HL-60 (cell line): ENCODE results near the gene SCAMP2.
"Not testable (repeated sequence)": the region's sequence is repeated elsewhere in the genome, so short reads cannot be mapped to it uniquely, and the experiment has no call there.

Experiments
- DNase-seq, 2 experiments: peaks; one replicate each; pipeline ENCODE4 v3.0.0-alpha.2; 2010 to 2020; ENCODE audit warnings: low read depth in 1 of 2, low spot score in 1 of 2
- H3K27ac ChIP-seq: fragments of 250-450 bp; sonication (Bioruptor Pico); replicated peaks from 2 replicates; pipeline ENCODE4 v1.5.1; 2020; ENCODE audit warnings: mild to moderate bottlenecking, moderate library complexity
- H3K27me3 ChIP-seq: fragments of 250-450 bp; sonication (Bioruptor Pico); 2 replicates; pipeline ENCODE4 v1.5.1; 2021; ENCODE audit warnings: mild to moderate bottlenecking, moderate library complexity; ENCODE audit not compliant: insufficient read depth, poor library complexity, severe bottlenecking
- H3K4me3 ChIP-seq: replicated peaks from 2 replicates; pipeline ENCODE4 v1.5.1; 2011; ENCODE audit warnings: mild to moderate bottlenecking, control low read depth, low read length; ENCODE audit not compliant: insufficient read depth
- CTCF ChIP-seq: IDR thresholded peaks from one replicate; pipeline ENCODE4 v1.5.1; 2011; ENCODE audit warnings: low read length, control low read depth, inconsistent platforms; ENCODE audit not compliant: insufficient read depth
- GABPA ChIP-seq: IDR thresholded peaks from 2 replicates; pipeline ENCODE4 v1.6.1; 2012; ENCODE audit warnings: low read depth
- POLR2AphosphoS5 ChIP-seq: IDR thresholded peaks from 2 replicates; pipeline ENCODE4 v1.6.1; 2012; ENCODE audit warnings: low read depth
- REST ChIP-seq: IDR thresholded peaks from 2 replicates; pipeline ENCODE4 v1.6.1; 2012; ENCODE audit warnings: low read depth; ENCODE audit not compliant: insufficient replicate concordance
- SPI1 ChIP-seq: IDR thresholded peaks from 2 replicates; pipeline ENCODE4 v1.6.1; 2012; ENCODE audit warnings: low read depth, mild to moderate bottlenecking, borderline replicate concordance
- long read RNA-seq: library from polyadenylated mRNA; unstranded; transcript quantifications from one replicate; pipeline ENCODE4 v2.0.0, GENCODE V29; 2020

The SCAMP2 gene
- long read RNA-seq, transcript SCAMP2-201 (9 exons, 2,453 nt) = major isoform, 359 of 411 reads
- long read RNA-seq, partial matches to known transcripts = 9 of 411 reads
- long read RNA-seq, other reads (novel, unspliced or antisense) = 42 of 411 reads

- no peak for TF ChIP-seq SPI1
- TF ChIP-seq POLR2AphosphoS5 = peak; percentile 91
- TF ChIP-seq CTCF = no peak
- TF ChIP-seq REST = no peak
- no peak for TF ChIP-seq GABPA
- Histone ChIP-seq H3K27me3 (no peaks in the 10 kb centered on the region), H3K4me3 (peak within 1 kb of the TSS; percentile 84), H3K27ac (peak within 1 kb of the TSS; percentile 95)
- peak; percentile 89 to 96 for DNase-seq
These were observed at the start of gene SCAMP2 for GRCh38 chr15:74873036-74873755. TSS of gene SCAMP2 (minus strand) at chr15:74873365. CDS start at chr15:74873255, 110 bp downstream.

GRCh38 chr15:74920456-74920855 lies 47.3 kb upstream of the SCAMP2 start:
- Histone ChIP-seq H3K27ac (no peak overlapping the region), H3K27me3 (no peaks in the 10 kb centered on the region), H3K4me3 (no peak overlapping the region)
- TF ChIP-seq GABPA (no peak), POLR2AphosphoS5 (no peak), REST (no peak), SPI1 (no peak), CTCF (no peak)
- DNase-seq = no peak

GRCh38 chr15:74917676-74918075 lies 44.5 kb upstream of the SCAMP2 start:
- Histone ChIP-seq H3K27me3 (no peaks in the 10 kb centered on the region), H3K4me3 (no peak overlapping the region), H3K27ac (no peak overlapping the region)
- TF ChIP-seq POLR2AphosphoS5 (no peak), CTCF (no peak), REST (no peak), GABPA (no peak), SPI1 (no peak)
- DNase-seq = no peak

- H3K4me3 ChIP-seq, H3K27me3 ChIP-seq, H3K27ac ChIP-seq, DNase-seq: not testable (repeated sequence)
These were observed 40.6 kb upstream of the SCAMP2 start for GRCh38 chr15:74913799-74914198.
